NK-92 (cell line): Measurements from ENCODE around the gene FCHO1.

Experiments
- DNase-seq: peaks from one replicate; lab custom pipeline; 2025; ENCODE audit not compliant: unreplicated experiment; lab: John Stamatoyannopoulos, UW

The FCHO1 gene

GRCh38 chr19:17826508-17827056 lies 75.3 kb downstream of the FCHO1 start:
- DNase-seq, result no peak

GRCh38 chr19:17829855-17830566 lies 78.7 kb downstream of the FCHO1 start:
- no peak for DNase-seq

GRCh38 chr19:17830567-17831418 lies 79.5 kb downstream of the FCHO1 start:
- no peak for DNase-seq

- DNase-seq, result no peak
These were observed 80.2 kb downstream of the FCHO1 start for GRCh38 chr19:17831419-17831888.

GRCh38 chr19:17832443-17833208 lies 81.3 kb downstream of the FCHO1 start:
- no peak for DNase-seq

GRCh38 chr19:17834350-17835181 lies 83.3 kb downstream of the FCHO1 start:
- DNase-seq, result no peak

GRCh38 chr19:17835182-17836006 lies 84.1 kb downstream of the FCHO1 start:
- no peak for DNase-seq

GRCh38 chr19:17836530-17836929 lies 85.3 kb downstream of the FCHO1 start:
- DNase-seq, result no peak

- no peak for DNase-seq
These were observed 86.7 kb downstream of the FCHO1 start for GRCh38 chr19:17837972-17838371.
